CD8-positive, alpha-beta memory T cell (primary cell): ENCODE results near the gene MYEOV. TPM values are rescaled to one million over a fixed set of nuclear protein-coding genes. Genes with fewer than 3 reads are reported as not detected.

Experiments used
- CTCF ChIA-PET: fragments of 350-600 bp; sonication (Branson Sonifier 250); formaldehyde crosslinking; loops from one replicate; lab custom pipeline; 2021; ENCODE audit warnings: antibody characterized with exemption; lab: Charles Lee
- POLR2A ChIA-PET: fragments of 350-600 bp; sonication (Branson Sonifier 250); formaldehyde crosslinking; loops from one replicate; lab custom pipeline; 2021; ENCODE audit warnings: antibody characterized with exemption; lab: Charles Lee
- DNase-seq, 5 donors: peaks; one replicate each; pipeline versions ENCODE4 v3.0.0 to v3.0.0-alpha.2; 2020 to 2022; ENCODE audit warnings: mixed read lengths in 1 of 5
- H3K27ac ChIP-seq: one replicate; pipeline ENCODE4 v1.7.0; 2013; ENCODE audit warnings: low read depth, mild to moderate bottlenecking, low read length, moderate library complexity
- H3K27me3 ChIP-seq: 2 replicates; pipeline ENCODE4 v1.7.0; 2013; ENCODE audit warnings: low read length, mild to moderate bottlenecking; ENCODE audit not compliant: insufficient read depth, poor library complexity, severe bottlenecking
- H3K36me3 ChIP-seq: 2 replicates; pipeline ENCODE4 v1.7.0; 2013; ENCODE audit warnings: mild to moderate bottlenecking, low read length, moderate library complexity; ENCODE audit not compliant: insufficient read depth
- H3K4me1 ChIP-seq: 2 replicates; pipeline ENCODE4 v1.7.0; 2013; ENCODE audit warnings: mild to moderate bottlenecking, low read length, moderate library complexity; ENCODE audit not compliant: insufficient read depth
- H3K4me3 ChIP-seq: 2 replicates; pipeline ENCODE4 v1.7.0; 2013; ENCODE audit warnings: mild to moderate bottlenecking, low read length
- H3K9me3 ChIP-seq: 2 replicates; pipeline ENCODE4 v1.7.0; 2013; ENCODE audit warnings: mild to moderate bottlenecking, low read length
- H3K27ac Mint-ChIP-seq, 8 donors: one replicate each; pipeline ENCODE4 v1.8.0; 2020 to 2021; ENCODE audit warnings: mixed read lengths in 8 of 8, mild to moderate bottlenecking in 6 of 8, inconsistent platforms in 3 of 8, moderate library complexity in 3 of 8
- H3K27me3 Mint-ChIP-seq, 2 donors: one replicate each; pipeline ENCODE4 v1.8.0; 2020 to 2021; ENCODE audit warnings: mixed read lengths in 2 of 2, mild to moderate bottlenecking in 1 of 2, moderate library complexity in 1 of 2
- H3K36me3 Mint-ChIP-seq, 3 donors: one replicate each; pipeline ENCODE4 v1.8.0; 2020 to 2021; ENCODE audit warnings: mixed read lengths in 3 of 3, inconsistent platforms in 1 of 3, mild to moderate bottlenecking in 1 of 3
- H3K4me1 Mint-ChIP-seq, 3 donors: one replicate each; pipeline ENCODE4 v1.8.0; 2020 to 2021; ENCODE audit warnings: mixed read lengths in 3 of 3, inconsistent platforms in 1 of 3, mild to moderate bottlenecking in 1 of 3
- H3K4me3 Mint-ChIP-seq, 7 donors: one replicate each; pipeline ENCODE4 v1.8.0; 2020 to 2021; ENCODE audit warnings: mixed read lengths in 7 of 7, mild to moderate bottlenecking in 6 of 7, moderate library complexity in 4 of 7, inconsistent platforms in 2 of 7
- H3K9me3 Mint-ChIP-seq, 5 donors: one replicate each; pipeline ENCODE4 v1.8.0; 2020 to 2022; ENCODE audit warnings: mixed read lengths in 5 of 5, mild to moderate bottlenecking in 3 of 5, moderate library complexity in 2 of 5, inconsistent platforms in 1 of 5
- polyA plus RNA-seq: library from polyadenylated mRNA; unstranded; fragments of 300-500 nt; fragmentation: Illumina TruSeq; gene quantifications from one replicate; pipeline ENCODE4 v1.2.3, GENCODE V29; 2021
- total RNA-seq, 2 experiments: library from RNA; stranded (reverse); gene quantifications; one replicate each; pipeline ENCODE4 v1.2.3, GENCODE V29; 2021

The MYEOV gene
- total and polyA plus RNA-seq, 3 experiments from 2014 or later: 0.89 TPM; not detected in 2

- no peaks in the 10 kb centered on the region for H3K4me1 Mint-ChIP-seq
- H3K27me3 Mint-ChIP-seq: peaks cover 7 to 10% of the 10 kb centered on the region in 2 donors
- H3K9me3 ChIP-seq: no peaks in the 10 kb centered on the region
- no peak overlapping the region for H3K4me3 Mint-ChIP-seq
- H3K36me3 ChIP-seq: no peaks in the 10 kb centered on the region
- H3K27ac ChIP-seq: no peak overlapping the region
- no peaks in the 10 kb centered on the region for H3K9me3 Mint-ChIP-seq
- no peak overlapping the region for H3K27ac Mint-ChIP-seq
- no peaks in the 10 kb centered on the region for H3K36me3 Mint-ChIP-seq
- H3K4me1 ChIP-seq: no peaks in the 10 kb centered on the region
- H3K4me3 ChIP-seq: no peak overlapping the region
- ChIA-PET POLR2A (no interaction called here), CTCF (no interaction called here)
- H3K27me3 ChIP-seq: no peaks in the 10 kb centered on the region
- DNase-seq: no peak
Observed at GRCh38 chr11:69277074-69277809, 16.7 kb upstream of the MYEOV start.

GRCh38 chr11:69278091-69278867, 15.7 kb upstream of the MYEOV start:
- Mint-ChIP-seq H3K9me3 (no peaks in the 10 kb centered on the region), H3K4me3 (no peak overlapping the region), H3K27ac (no peak overlapping the region), H3K27me3 (peaks cover 9 to 10% of the 10 kb centered on the region in 2 donors), H3K36me3 (peaks cover 0 to under 1% (median 0%) of the 10 kb centered on the region in 3 donors), H3K4me1 (no peaks in the 10 kb centered on the region)
- Histone ChIP-seq H3K9me3 (no peaks in the 10 kb centered on the region), H3K4me1 (no peaks in the 10 kb centered on the region), H3K4me3 (no peak overlapping the region), H3K36me3 (no peaks in the 10 kb centered on the region), H3K27ac (no peak overlapping the region), H3K27me3 (no peaks in the 10 kb centered on the region)
- ChIA-PET CTCF (no interaction called here), POLR2A (no interaction called here)
- no peak for DNase-seq

- Histone ChIP-seq H3K27ac (no peak overlapping the region), H3K4me1 (no peaks in the 10 kb centered on the region), H3K9me3 (no peaks in the 10 kb centered on the region), H3K4me3 (no peak overlapping the region), H3K27me3 (no peaks in the 10 kb centered on the region), H3K36me3 (no peaks in the 10 kb centered on the region)
- H3K4me3 Mint-ChIP-seq: no peak overlapping the region
- ChIA-PET POLR2A (no interaction called here), CTCF (no interaction called here)
- no peak overlapping the region for H3K27ac Mint-ChIP-seq
- DNase-seq: no peak
- peaks cover 0 to 2% (median 0%) of the 10 kb centered on the region in 3 donors for H3K36me3 Mint-ChIP-seq
- peaks cover 7 to 9% of the 10 kb centered on the region in 2 donors for H3K27me3 Mint-ChIP-seq
- no peaks in the 10 kb centered on the region for H3K9me3 Mint-ChIP-seq
- no peaks in the 10 kb centered on the region for H3K4me1 Mint-ChIP-seq
Observed at GRCh38 chr11:69280451-69280850, 13.5 kb upstream of the MYEOV start.

GRCh38 chr11:69280994-69281393, 13.0 kb upstream of the MYEOV start:
- H3K36me3 ChIP-seq: no peaks in the 10 kb centered on the region
- POLR2A ChIA-PET: no interaction called here
- no peaks in the 10 kb centered on the region for H3K9me3 ChIP-seq
- H3K4me3 ChIP-seq: no peak overlapping the region
- H3K4me1 Mint-ChIP-seq: no peaks in the 10 kb centered on the region
- CTCF ChIA-PET: no interaction called here
- H3K9me3 Mint-ChIP-seq: no peaks in the 10 kb centered on the region
- no peak overlapping the region for H3K27ac Mint-ChIP-seq
- peaks cover 0 to 2% (median 0%) of the 10 kb centered on the region in 3 donors for H3K36me3 Mint-ChIP-seq
- no peak for DNase-seq
- no peaks in the 10 kb centered on the region for H3K27me3 ChIP-seq
- H3K27ac ChIP-seq: no peak overlapping the region
- no peaks in the 10 kb centered on the region for H3K4me1 ChIP-seq
- H3K4me3 Mint-ChIP-seq: no peak overlapping the region
- peaks cover 6 to 10% of the 10 kb centered on the region in 2 donors for H3K27me3 Mint-ChIP-seq

GRCh38 chr11:69283446-69283845, 10.5 kb upstream of the MYEOV start:
- DNase-seq: no peak
- Mint-ChIP-seq H3K27me3 (peaks cover 11 to 19% of the 10 kb centered on the region in 2 donors), H3K4me1 (no peaks in the 10 kb centered on the region), H3K27ac (no peak overlapping the region), H3K4me3 (no peak overlapping the region), H3K9me3 (no peaks in the 10 kb centered on the region), H3K36me3 (peaks cover 0 to 2% (median 0%) of the 10 kb centered on the region in 3 donors)
- H3K4me3 ChIP-seq: no peak overlapping the region
- CTCF ChIA-PET: interaction anchor here (1.1 kb wide), 1 partner anchor 11 kb away, joined by 3 read pairs; the partner anchor contains the start of gene MYEOV
- no peaks in the 10 kb centered on the region for H3K4me1 ChIP-seq
- H3K9me3 ChIP-seq: no peaks in the 10 kb centered on the region
- no peaks in the 10 kb centered on the region for H3K36me3 ChIP-seq
- POLR2A ChIA-PET: interaction anchor here (0.6 kb wide), 1 partner anchor 173 kb away, joined by 3 read pairs; no protein-coding TSS in a partner anchor
- H3K27ac ChIP-seq: no peak overlapping the region
- H3K27me3 ChIP-seq: no peaks in the 10 kb centered on the region

GRCh38 chr11:69284081-69284511, 9.9 kb upstream of the MYEOV start:
- H3K36me3 Mint-ChIP-seq: peaks cover 0 to 2% (median 0%) of the 10 kb centered on the region in 3 donors
- no peaks in the 10 kb centered on the region for H3K4me1 Mint-ChIP-seq
- H3K4me3 Mint-ChIP-seq: no peak overlapping the region
- Histone ChIP-seq H3K4me3 (no peak overlapping the region), H3K36me3 (no peaks in the 10 kb centered on the region), H3K4me1 (no peaks in the 10 kb centered on the region), H3K9me3 (no peaks in the 10 kb centered on the region), H3K27ac (no peak overlapping the region), H3K27me3 (no peaks in the 10 kb centered on the region)
- no peak for DNase-seq
- POLR2A ChIA-PET: no interaction called here
- H3K27ac Mint-ChIP-seq: no peak overlapping the region
- no peaks in the 10 kb centered on the region for H3K9me3 Mint-ChIP-seq
- H3K27me3 Mint-ChIP-seq: peaks cover 11 to 23% of the 10 kb centered on the region in 2 donors
- CTCF ChIA-PET: interaction anchor here (1.1 kb wide), 1 partner anchor 10 kb away, joined by 3 read pairs; the partner anchor contains the start of gene MYEOV

- no peak overlapping the region for H3K4me3 Mint-ChIP-seq
- H3K9me3 Mint-ChIP-seq: no peaks in the 10 kb centered on the region
- peaks cover 11 to 23% of the 10 kb centered on the region in 2 donors for H3K27me3 Mint-ChIP-seq
- H3K4me1 Mint-ChIP-seq: no peaks in the 10 kb centered on the region
- H3K36me3 Mint-ChIP-seq: peaks cover 0 to 2% (median 0%) of the 10 kb centered on the region in 3 donors
- no peak for DNase-seq
- Histone ChIP-seq H3K27me3 (no peaks in the 10 kb centered on the region), H3K4me3 (no peak overlapping the region), H3K4me1 (no peaks in the 10 kb centered on the region), H3K36me3 (no peaks in the 10 kb centered on the region), H3K27ac (no peak overlapping the region), H3K9me3 (no peaks in the 10 kb centered on the region)
- POLR2A ChIA-PET: no interaction called here
- no peak overlapping the region for H3K27ac Mint-ChIP-seq
- CTCF ChIA-PET: no interaction called here
Observed at GRCh38 chr11:69285091-69285490, 8.9 kb upstream of the MYEOV start.

- Mint-ChIP-seq H3K27ac (no peak overlapping the region), H3K27me3 (peaks cover 11 to 23% of the 10 kb centered on the region in 2 donors), H3K36me3 (peaks cover 0 to 2% (median 0%) of the 10 kb centered on the region in 3 donors), H3K9me3 (no peaks in the 10 kb centered on the region), H3K4me1 (no peaks in the 10 kb centered on the region), H3K4me3 (no peak overlapping the region)
- Histone ChIP-seq H3K36me3 (no peaks in the 10 kb centered on the region), H3K9me3 (no peaks in the 10 kb centered on the region), H3K27ac (no peak overlapping the region), H3K4me1 (no peaks in the 10 kb centered on the region), H3K4me3 (no peak overlapping the region), H3K27me3 (no peaks in the 10 kb centered on the region)
- no peak for DNase-seq
- ChIA-PET CTCF (no interaction called here), POLR2A (no interaction called here)
Observed at GRCh38 chr11:69285766-69286165, 8.2 kb upstream of the MYEOV start.
